CD4-positive, alpha-beta memory T cell (primary cell): ENCODE measurements around the gene RAPGEF1. TPM values are rescaled to one million over a fixed set of nuclear protein-coding genes. Genes with fewer than 3 reads are reported as not detected.

Experiments
- CTCF ChIA-PET: fragments of 350-600 bp; sonication (Branson Sonifier 250); formaldehyde crosslinking; loops from one replicate; lab custom pipeline; 2021; ENCODE audit warnings: inconsistent platforms; ENCODE audit not compliant: partially characterized antibody; lab: Charles Lee
- POLR2A ChIA-PET: fragments of 350-600 bp; sonication (Branson Sonifier 250); formaldehyde crosslinking; loops from one replicate; lab custom pipeline; 2021; ENCODE audit not compliant: partially characterized antibody; lab: Charles Lee
- DNase-seq, 5 donors: peaks; one replicate each; pipeline versions ENCODE4 v3.0.0 to v3.0.0-alpha.2; 2020 to 2022; ENCODE audit warnings: mixed read lengths in 1 of 5
- H3K27ac ChIP-seq: one replicate; pipeline ENCODE4 v1.7.0; 2013; ENCODE audit warnings: low read depth, low read length
- H3K27me3 ChIP-seq: 2 replicates; pipeline ENCODE4 v1.7.0; 2013; ENCODE audit warnings: mild to moderate bottlenecking, low read length, moderate library complexity; ENCODE audit not compliant: insufficient read depth
- H3K36me3 ChIP-seq: 2 replicates; pipeline ENCODE4 v1.7.0; 2013; ENCODE audit warnings: mild to moderate bottlenecking, low read length, moderate library complexity; ENCODE audit not compliant: insufficient read depth
- H3K4me1 ChIP-seq: 2 replicates; pipeline ENCODE4 v1.7.0; 2013; ENCODE audit warnings: mild to moderate bottlenecking, low read length, moderate library complexity; ENCODE audit not compliant: insufficient read depth
- H3K4me3 ChIP-seq, 2 donors: one replicate each; pipeline ENCODE4 v1.7.0; 2013; ENCODE audit warnings: low read length in 2 of 2, mild to moderate bottlenecking in 1 of 2
- H3K9me3 ChIP-seq, 2 donors: one replicate each; pipeline ENCODE4 v1.7.0; 2013; ENCODE audit warnings: low read length in 2 of 2, control low read depth in 1 of 2; ENCODE audit not compliant: control insufficient read depth in 1 of 2
- H3K27ac Mint-ChIP-seq, 7 donors: one replicate each; pipeline ENCODE4 v1.8.0; 2020 to 2021; ENCODE audit warnings: mixed read lengths in 7 of 7, mild to moderate bottlenecking in 6 of 7, inconsistent platforms in 3 of 7, moderate library complexity in 3 of 7
- H3K27me3 Mint-ChIP-seq, 2 donors: one replicate each; pipeline ENCODE4 v1.8.0; 2020 to 2021; ENCODE audit warnings: mixed read lengths in 2 of 2
- H3K36me3 Mint-ChIP-seq, 2 donors: one replicate each; pipeline ENCODE4 v1.8.0; 2020 to 2021; ENCODE audit warnings: mixed read lengths in 2 of 2, inconsistent platforms in 1 of 2, mild to moderate bottlenecking in 1 of 2
- H3K4me1 Mint-ChIP-seq, 4 donors: one replicate each; pipeline ENCODE4 v1.8.0; 2020 to 2021; ENCODE audit warnings: mixed read lengths in 4 of 4, mild to moderate bottlenecking in 1 of 4
- H3K4me3 Mint-ChIP-seq, 8 donors: one replicate each; pipeline ENCODE4 v1.8.0; 2020 to 2021; ENCODE audit warnings: mixed read lengths in 8 of 8, mild to moderate bottlenecking in 7 of 8, moderate library complexity in 6 of 8, inconsistent platforms in 3 of 8
- H3K9me3 Mint-ChIP-seq, 8 donors: one replicate each; pipeline ENCODE4 v1.8.0; 2020 to 2021; ENCODE audit warnings: mixed read lengths in 8 of 8, mild to moderate bottlenecking in 5 of 8, inconsistent platforms in 3 of 8, moderate library complexity in 1 of 8
- intact Hi-C: fragments of 100-400 bp; cut with micrococcal nuclease; formaldehyde crosslinking; loops from one replicate; pipeline ENCODE4 v1.15.1; 2023
- polyA plus RNA-seq, 2 donors: library from polyadenylated mRNA; unstranded; fragments of 300-500 nt; fragmentation: Illumina TruSeq; gene quantifications; one replicate each; pipeline ENCODE4 v1.2.3, GENCODE V29; 2021
- total RNA-seq, 2 experiments: library from RNA; stranded (reverse); gene quantifications; one replicate each; pipeline ENCODE4 v1.2.3, GENCODE V29; 2021

Gene RAPGEF1
- total and polyA plus RNA-seq, 4 experiments from 2014 or later = 1.5 to 149 (median 76.2) TPM

GRCh38 chr9:131719262-131719908 lies 20.5 kb downstream of the RAPGEF1 start:
- Mint-ChIP-seq H3K27me3 (no peaks in the 10 kb centered on the region), H3K36me3 (peaks cover 16 to 55% of the 10 kb centered on the region in 2 donors), H3K4me1 (peaks cover 55 to 94% (median 75%) of the 10 kb centered on the region in 4 donors), H3K9me3 (no peaks in the 10 kb centered on the region), H3K27ac (peak overlapping the region; percentile 82 to 94 (median 89)), H3K4me3 (peak overlapping the region in 6 of 8 donors; percentile 25 to 86 (median 60))
- Histone ChIP-seq H3K9me3 (no peaks in the 10 kb centered on the region), H3K27me3 (no peaks in the 10 kb centered on the region), H3K4me1 (peaks cover 59% of the 10 kb centered on the region), H3K27ac (peak overlapping the region; percentile 17), H3K4me3 (no peak overlapping the region), H3K36me3 (peaks cover 11% of the 10 kb centered on the region)
- intact Hi-C loops = loop anchor here (2.0 kb wide), 1 partner anchor 13 kb away; no protein-coding TSS in a partner anchor
- ChIA-PET CTCF (interaction anchor here (0.7 to 2.2 kb wide), 14 partner anchors 8 to 134 kb away, joined by 3 to 11 read pairs (median 4); no protein-coding TSS in a partner anchor), POLR2A (interaction anchor here (0.5 to 2.6 kb wide), 14 partner anchors 9 to 90 kb away, joined by 3 to 19 read pairs (median 4); no protein-coding TSS in a partner anchor)
- DNase-seq = no peak

DNA sequence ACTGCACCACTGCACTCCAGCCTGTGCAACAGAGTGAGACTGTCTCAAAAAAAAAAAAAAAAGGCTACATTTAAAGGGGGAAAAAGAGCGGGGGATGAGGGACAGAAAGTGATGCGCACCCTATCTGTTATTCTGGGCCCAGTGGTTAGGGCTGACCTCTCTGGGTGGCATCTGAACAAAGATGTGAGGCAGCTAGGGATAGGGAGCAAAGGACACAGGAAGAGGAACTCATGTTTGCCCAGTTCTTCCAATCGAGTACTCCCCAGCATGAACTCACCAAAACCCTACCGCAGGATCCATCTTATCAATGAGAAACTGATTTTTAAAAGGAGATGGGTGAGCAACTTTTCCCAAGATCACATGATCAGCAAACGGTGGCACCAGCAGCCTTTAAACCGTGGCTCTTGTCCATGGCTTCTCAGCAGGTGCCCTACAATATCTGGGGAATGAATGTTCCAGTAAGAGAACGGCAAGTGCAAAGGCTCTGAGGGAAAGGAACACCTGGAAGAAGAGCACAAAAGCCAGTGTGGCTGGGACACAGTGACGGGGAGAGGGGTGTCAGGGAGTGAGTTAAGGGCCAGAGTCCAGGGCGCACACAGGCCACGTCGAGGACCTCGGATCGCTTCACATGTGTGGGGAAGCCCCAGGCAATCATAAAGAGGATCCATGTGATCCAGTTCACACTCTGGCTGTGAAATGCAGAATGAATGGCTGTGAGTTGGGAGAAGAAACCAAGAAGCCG lies 22.0 kb downstream of the RAPGEF1 start:
- intact Hi-C loops = loop anchor here (2.0 kb wide), 1 partner anchor 15 kb away; no protein-coding TSS in a partner anchor
- H3K36me3 ChIP-seq = peaks cover 11% of the 10 kb centered on the region
- no peaks in the 10 kb centered on the region for H3K9me3 ChIP-seq
- H3K27me3 ChIP-seq = no peaks in the 10 kb centered on the region
- no peak overlapping the region for H3K27ac ChIP-seq
- Mint-ChIP-seq H3K36me3 (peaks cover 16 to 59% of the 10 kb centered on the region in 2 donors), H3K27ac (peak overlapping the region; percentile 10 to 89 (median 82)), H3K27me3 (no peaks in the 10 kb centered on the region), H3K9me3 (no peaks in the 10 kb centered on the region), H3K4me3 (peak overlapping the region in 4 of 8 donors; percentile 11 to 59 (median 42)), H3K4me1 (peaks cover 52 to 94% (median 73%) of the 10 kb centered on the region in 4 donors)
- POLR2A ChIA-PET = interaction anchor here (0.8 to 4.2 kb wide), 6 partner anchors 11 to 49 kb away, joined by 4 to 21 read pairs (median 6); no protein-coding TSS in a partner anchor
- DNase-seq = no peak
- H3K4me3 ChIP-seq = no peak overlapping the region
- CTCF ChIA-PET = interaction anchor here (0.7 to 3.1 kb wide), 5 partner anchors 10 to 95 kb away, joined by 3 to 8 read pairs (median 3); no protein-coding TSS in a partner anchor
- H3K4me1 ChIP-seq = peaks cover 53% of the 10 kb centered on the region

DNA sequence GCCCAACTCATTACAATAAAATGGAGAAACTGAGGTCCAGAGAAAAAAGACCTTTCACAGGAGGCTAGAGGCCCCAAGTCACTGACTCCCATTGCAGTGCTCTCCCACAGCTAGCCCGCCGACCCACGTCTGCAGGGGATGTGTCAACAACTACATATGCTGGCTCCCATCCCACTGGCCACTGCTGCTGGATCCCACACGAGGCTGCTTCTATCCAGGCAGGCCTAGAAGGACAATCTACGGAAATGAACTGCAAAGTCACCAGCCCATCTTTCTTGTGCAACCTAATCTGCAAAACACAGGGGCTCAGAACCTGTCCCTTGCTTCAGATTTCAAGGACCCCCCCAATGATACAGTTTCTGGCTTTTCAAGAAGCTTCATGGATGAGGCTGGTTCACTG lies 24.0 kb downstream of the RAPGEF1 start:
- Histone ChIP-seq H3K9me3 (no peaks in the 10 kb centered on the region), H3K36me3 (peaks cover 6% of the 10 kb centered on the region), H3K4me1 (peaks cover 54% of the 10 kb centered on the region), H3K27ac (no peak overlapping the region), H3K4me3 (no peak overlapping the region), H3K27me3 (no peaks in the 10 kb centered on the region)
- intact Hi-C loops = no loop called here
- H3K27me3 Mint-ChIP-seq = no peaks in the 10 kb centered on the region
- peaks cover 14 to 53% of the 10 kb centered on the region in 2 donors for H3K36me3 Mint-ChIP-seq
- H3K4me3 Mint-ChIP-seq = no peak overlapping the region
- no peak for DNase-seq
- ChIA-PET CTCF (interaction anchor here (1.2 to 3.1 kb wide), 3 partner anchors 12 to 93 kb away, joined by 3 to 8 read pairs (median 3); no protein-coding TSS in a partner anchor), POLR2A (interaction anchor here (1.0 to 4.2 kb wide), 4 partner anchors 11 to 20 kb away, joined by 3 to 21 read pairs (median 6); no protein-coding TSS in a partner anchor)
- H3K27ac Mint-ChIP-seq = peak overlapping the region in 6 of 7 donors; percentile 35 to 82 (median 72)
- no peaks in the 10 kb centered on the region for H3K9me3 Mint-ChIP-seq
- peaks cover 53 to 93% (median 73%) of the 10 kb centered on the region in 4 donors for H3K4me1 Mint-ChIP-seq

DNA sequence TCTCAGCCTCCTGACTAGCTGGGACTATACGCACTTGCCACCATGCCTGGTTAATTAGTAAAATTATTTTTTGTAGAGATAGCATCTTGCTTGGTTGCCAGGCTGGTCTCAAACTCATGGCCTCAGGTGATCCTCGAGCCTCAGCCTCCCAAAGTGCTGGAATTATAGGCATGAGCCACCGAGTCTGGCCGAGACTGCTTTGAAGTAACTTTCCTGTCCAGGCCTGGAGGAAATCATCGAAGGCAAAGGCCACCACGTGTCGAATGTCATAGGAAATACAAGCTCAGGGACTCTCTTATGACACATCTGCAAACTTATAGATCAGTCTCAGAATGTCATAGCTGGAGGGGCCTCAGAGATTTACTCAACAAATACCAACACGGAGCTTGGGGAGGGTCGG lies 25.1 kb downstream of the RAPGEF1 start:
- ChIA-PET CTCF (interaction anchor here (1.2 kb wide), 1 partner anchor 26 kb away, joined by 3 read pairs; no protein-coding TSS in a partner anchor), POLR2A (interaction anchor here (0.6 to 4.2 kb wide), 3 partner anchors 13 to 18 kb away, joined by 3 to 21 read pairs (median 4); no protein-coding TSS in a partner anchor)
- H3K27ac ChIP-seq = no peak overlapping the region
- DNase-seq = no peak
- H3K36me3 Mint-ChIP-seq = peaks cover 12 to 50% of the 10 kb centered on the region in 2 donors
- H3K36me3 ChIP-seq = peaks cover 6% of the 10 kb centered on the region
- no peaks in the 10 kb centered on the region for H3K9me3 ChIP-seq
- peak overlapping the region in 6 of 7 donors; percentile 43 to 86 (median 70) for H3K27ac Mint-ChIP-seq
- peaks cover 54% of the 10 kb centered on the region for H3K4me1 ChIP-seq
- H3K9me3 Mint-ChIP-seq = no peaks in the 10 kb centered on the region
- H3K4me3 ChIP-seq = no peak overlapping the region
- peak overlapping the region in 1 of 8 donors; percentile 29 for H3K4me3 Mint-ChIP-seq
- H3K27me3 Mint-ChIP-seq = no peaks in the 10 kb centered on the region
- intact Hi-C loops = no loop called here
- H3K27me3 ChIP-seq = no peaks in the 10 kb centered on the region
- H3K4me1 Mint-ChIP-seq = peaks cover 52 to 93% (median 73%) of the 10 kb centered on the region in 4 donors

GRCh38 chr9:131714161-131714646 lies 25.7 kb downstream of the RAPGEF1 start:
- intact Hi-C loops = no loop called here
- POLR2A ChIA-PET = interaction anchor here (0.6 to 4.2 kb wide), 4 partner anchors 13 to 45 kb away, joined by 3 to 21 read pairs (median 4); no protein-coding TSS in a partner anchor

GRCh38 chr9:131713016-131713415 lies 26.9 kb downstream of the RAPGEF1 start:
- no peak for DNase-seq
- H3K27ac ChIP-seq = no peak overlapping the region
- Mint-ChIP-seq H3K4me1 (peaks cover 51 to 93% (median 72%) of the 10 kb centered on the region in 4 donors), H3K27me3 (no peaks in the 10 kb centered on the region), H3K27ac (peak overlapping the region; percentile 97 to 100 (median 99)), H3K9me3 (no peaks in the 10 kb centered on the region), H3K4me3 (peak overlapping the region in 2 of 8 donors; percentile 6 to 21), H3K36me3 (peaks cover 12 to 48% of the 10 kb centered on the region in 2 donors)
- H3K27me3 ChIP-seq = no peaks in the 10 kb centered on the region
- H3K4me1 ChIP-seq = peaks cover 58% of the 10 kb centered on the region
- H3K36me3 ChIP-seq = peaks cover 6% of the 10 kb centered on the region
- CTCF ChIA-PET = interaction anchor here (1.2 kb wide), 1 partner anchor 19 kb away, joined by 4 read pairs; no protein-coding TSS in a partner anchor
- no peaks in the 10 kb centered on the region for H3K9me3 ChIP-seq
- POLR2A ChIA-PET = interaction anchor here (1.9 kb wide), 1 partner anchor 14 kb away, joined by 6 read pairs; no protein-coding TSS in a partner anchor
- no peak overlapping the region for H3K4me3 ChIP-seq
- intact Hi-C loops = no loop called here

More at GRCh38 chr9:131714161-131714646, 25.7 kb downstream of the RAPGEF1 start:
- Mint-ChIP-seq H3K27ac (peak overlapping the region in 6 of 7 donors; percentile 13 to 99 (median 68)), H3K27me3 (no peaks in the 10 kb centered on the region), H3K9me3 (no peaks in the 10 kb centered on the region), H3K4me1 (peaks cover 55 to 93% (median 74%) of the 10 kb centered on the region in 4 donors), H3K36me3 (peaks cover 12 to 52% of the 10 kb centered on the region in 2 donors), H3K4me3 (peak overlapping the region in 1 of 8 donors; percentile 49)
- Histone ChIP-seq H3K4me1 (peaks cover 54% of the 10 kb centered on the region), H3K27me3 (no peaks in the 10 kb centered on the region), H3K4me3 (no peak overlapping the region), H3K36me3 (peaks cover 6% of the 10 kb centered on the region), H3K9me3 (no peaks in the 10 kb centered on the region), H3K27ac (no peak overlapping the region)
- CTCF ChIA-PET = interaction anchor here (1.2 kb wide), 1 partner anchor 43 kb away, joined by 3 read pairs; no protein-coding TSS in a partner anchor
- DNase-seq = no peak
